HEK293 (cell line): ENCODE measurements around the gene DNAJB14.

Experiments used
- CTCF ChIA-PET: fragments of 350-600 bp; formaldehyde crosslinking; extraction: SDS; loops from one replicate; lab custom pipeline; 2021; ENCODE audit warnings: antibody characterized with exemption; lab: Yijun Ruan, JAX
- POLR2A ChIA-PET: fragments of 300-600 bp; formaldehyde crosslinking; extraction: SDS; loops from one replicate; lab custom pipeline; 2020; ENCODE audit warnings: antibody characterized with exemption, inconsistent platforms; lab: Yijun Ruan, JAX
- H3K27ac ChIP-seq: fragments of 200-500 bp; sonication (Bioruptor generic); 2 replicates; pipeline ENCODE4 v1.5.1; 2014; ENCODE audit warnings: low read depth, low read length, control low read depth, inconsistent platforms; ENCODE audit errors: extremely low read depth
- H3K36me3 ChIP-seq, 2 experiments: fragments of 200-500 bp in 1 of 2; sonication (Bioruptor generic) in 1 of 2; 1 replicate in 1 of 2; 2 replicates in 1 of 2; pipeline ENCODE4 v1.5.1; 2014 to 2017; ENCODE audit warnings: inconsistent platforms in 2 of 2, low read length in 2 of 2; ENCODE audit not compliant: control insufficient read depth in 2 of 2, insufficient read depth in 1 of 2
- H3K4me1 ChIP-seq: fragments of 200-500 bp; sonication (Bioruptor generic); 2 replicates; pipeline ENCODE4 v1.5.1; 2014; ENCODE audit warnings: mild to moderate bottlenecking, low read length, inconsistent platforms; ENCODE audit not compliant: control insufficient read depth, insufficient read depth
- H3K4me3 ChIP-seq: 2 replicates; pipeline ENCODE4 v1.5.1; 2011; ENCODE audit warnings: low read depth, mild to moderate bottlenecking, control low read depth, low read length, moderate library complexity
- H3K9me3 ChIP-seq: fragments of 200-500 bp; sonication (Bioruptor generic); 2 replicates; pipeline ENCODE4 v1.5.1; 2014; ENCODE audit warnings: low read depth, low read length, inconsistent platforms; ENCODE audit not compliant: control insufficient read depth, insufficient read depth
- BCL11B ChIP-seq: fragments of 450-650 bp; formaldehyde crosslinking; IDR thresholded peaks from 2 replicates; pipeline ENCODE4 v1.5.1; 2016; ENCODE audit warnings: low read depth, missing biosample characterization, missing genetic modification characterization
- GLI4 ChIP-seq: fragments of 450-650 bp; formaldehyde crosslinking; IDR thresholded peaks from 2 replicates; pipeline ENCODE4 v1.5.1; 2016; ENCODE audit warnings: missing biosample characterization, missing genetic modification characterization
- KLF16 ChIP-seq: fragments of 450-650 bp; formaldehyde crosslinking; IDR thresholded peaks from 2 replicates; pipeline ENCODE4 v1.5.1; 2017; ENCODE audit warnings: missing biosample characterization, missing genetic modification characterization
- SCRT2 ChIP-seq: fragments of 450-650 bp; formaldehyde crosslinking; IDR thresholded peaks from 2 replicates; pipeline ENCODE4 v1.5.1; 2016; ENCODE audit warnings: missing biosample characterization, missing genetic modification characterization
- SETDB1 ChIP-seq: IDR thresholded peaks from one replicate; pipeline ENCODE4 v1.6.1; 2017; ENCODE audit warnings: mild to moderate bottlenecking, low read length, moderate library complexity, mixed read lengths; ENCODE audit not compliant: insufficient read length
- YY2 ChIP-seq: fragments of 450-650 bp; formaldehyde crosslinking; IDR thresholded peaks from 2 replicates; pipeline ENCODE4 v1.5.1; 2016; ENCODE audit warnings: missing biosample characterization, missing genetic modification characterization
- ZBTB6 ChIP-seq: fragments of 450-650 bp; formaldehyde crosslinking; IDR thresholded peaks from 2 replicates; pipeline ENCODE4 v1.5.1; 2017; ENCODE audit warnings: missing biosample characterization, missing genetic modification characterization
- ZNF132 ChIP-seq: fragments of 450-650 bp; formaldehyde crosslinking; IDR thresholded peaks from 2 replicates; pipeline ENCODE4 v1.5.1; 2017; ENCODE audit warnings: missing biosample characterization, missing genetic modification characterization, borderline replicate concordance
- ZNF148 ChIP-seq: fragments of 450-650 bp; formaldehyde crosslinking; IDR thresholded peaks from 2 replicates; pipeline ENCODE4 v1.5.0; 2017; ENCODE audit warnings: missing biosample characterization, missing genetic modification characterization, borderline replicate concordance
- ZNF16 ChIP-seq: fragments of 450-650 bp; formaldehyde crosslinking; IDR thresholded peaks from 2 replicates; pipeline ENCODE4 v1.5.1; 2016; ENCODE audit warnings: low read depth, missing biosample characterization, missing genetic modification characterization
- ZNF174 ChIP-seq: fragments of 450-650 bp; formaldehyde crosslinking; IDR thresholded peaks from 2 replicates; pipeline ENCODE4 v1.5.0; 2017; ENCODE audit warnings: missing biosample characterization, mild to moderate bottlenecking, missing genetic modification characterization
- ZNF473 ChIP-seq: fragments of 450-650 bp; formaldehyde crosslinking; IDR thresholded peaks from 2 replicates; pipeline ENCODE4 v1.5.1; 2017; ENCODE audit warnings: missing biosample characterization, missing genetic modification characterization
- ZNF596 ChIP-seq: fragments of 450-650 bp; IDR thresholded peaks from 2 replicates; pipeline ENCODE4 v1.5.0; 2018; ENCODE audit warnings: missing biosample characterization, mild to moderate bottlenecking, missing genetic modification characterization, moderate library complexity
- ZNF701 ChIP-seq: fragments of 450-650 bp; formaldehyde crosslinking; IDR thresholded peaks from 2 replicates; pipeline ENCODE4 v1.5.1; 2016; ENCODE audit warnings: missing biosample characterization, missing genetic modification characterization
- ZSCAN18 ChIP-seq: fragments of 450-650 bp; formaldehyde crosslinking; IDR thresholded peaks from 2 replicates; pipeline ENCODE4 v1.5.1; 2016; ENCODE audit warnings: missing biosample characterization, missing genetic modification characterization
- TF ChIP-seq, protein P1 (sequence below): fragments of 450-650 bp; formaldehyde crosslinking; optimal IDR thresholded peaks from 2 replicates; pipeline ENCODE3; 2016; ENCODE audit warnings: missing biosample characterization, mild to moderate bottlenecking, missing genetic modification characterization

The DNAJB14 gene

GRCh38 chr4:99918656-99919055 lies 27.8 kb downstream of the DNAJB14 start:
- Histone ChIP-seq H3K36me3 (peaks cover 0 to 45% of the 10 kb centered on the region in 2 experiments; a peak in 1 of 3 replicates), H3K4me1 (no peaks in the 10 kb centered on the region), H3K9me3 (no peaks in the 10 kb centered on the region), H3K4me3 (no peak overlapping the region), H3K27ac (no peak overlapping the region)
- TF ChIP-seq ZNF701 (tag by site-specific recombination): no peak
- TF ChIP-seq YY2: no peak
- TF ChIP-seq, protein P1, sequence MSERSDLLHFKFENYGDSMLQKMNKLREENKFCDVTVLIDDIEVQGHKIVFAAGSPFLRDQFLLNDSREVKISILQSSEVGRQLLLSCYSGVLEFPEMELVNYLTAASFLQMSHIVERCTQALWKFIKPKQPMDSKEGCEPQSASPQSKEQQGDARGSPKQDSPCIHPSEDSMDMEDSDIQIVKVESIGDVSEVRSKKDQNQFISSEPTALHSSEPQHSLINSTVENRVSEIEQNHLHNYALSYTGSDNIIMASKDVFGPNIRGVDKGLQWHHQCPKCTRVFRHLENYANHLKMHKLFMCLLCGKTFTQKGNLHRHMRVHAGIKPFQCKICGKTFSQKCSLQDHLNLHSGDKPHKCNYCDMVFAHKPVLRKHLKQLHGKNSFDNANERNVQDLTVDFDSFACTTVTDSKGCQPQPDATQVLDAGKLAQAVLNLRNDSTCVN (tag by site-specific recombination): no peak
- no peak for TF ChIP-seq ZNF473 (tag by site-specific recombination)
- TF ChIP-seq, all 188 proteins: peak for 0
- POLR2A ChIA-PET: no interaction called here
- CTCF ChIA-PET: no interaction called here

GRCh38 chr4:99917575-99917974 lies 28.8 kb downstream of the DNAJB14 start:
- CTCF ChIA-PET: no interaction called here
- Histone ChIP-seq H3K4me1 (no peaks in the 10 kb centered on the region), H3K9me3 (no peaks in the 10 kb centered on the region), H3K36me3 (peaks cover 0 to 41% of the 10 kb centered on the region in 2 experiments; a peak in 1 of 3 replicates), H3K4me3 (no peak overlapping the region), H3K27ac (no peak overlapping the region)
- TF ChIP-seq SETDB1 (peak; percentile 70), ZBTB6 (tag by site-specific recombination) (no peak)
- POLR2A ChIA-PET: no interaction called here

DNA sequence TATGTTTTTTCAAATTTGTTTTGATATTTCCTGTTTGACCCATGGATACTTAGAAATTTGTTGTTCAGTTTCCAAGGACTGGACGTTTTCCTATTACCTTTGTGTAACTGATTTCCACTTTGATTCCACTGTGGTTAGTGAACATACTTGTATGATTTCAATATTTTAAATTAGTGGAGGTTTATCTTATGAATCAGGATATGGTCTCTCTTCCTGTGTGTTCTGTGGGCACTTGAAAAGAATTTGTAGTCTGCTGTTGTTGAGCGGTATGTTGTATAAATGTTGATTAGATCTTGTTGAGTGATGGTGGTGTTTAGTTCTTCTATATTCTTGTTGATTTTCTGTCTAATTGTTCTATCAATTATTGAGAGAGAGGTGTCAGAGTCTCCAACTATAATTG lies 31.0 kb downstream of the DNAJB14 start:
- no peaks in the 10 kb centered on the region for H3K4me1 ChIP-seq
- no peaks in the 10 kb centered on the region for H3K9me3 ChIP-seq
- no peak overlapping the region for H3K4me3 ChIP-seq
- TF ChIP-seq BCL11B (tag by site-specific recombination): no peak
- no peak for TF ChIP-seq KLF16 (tag by site-specific recombination)
- no peak for TF ChIP-seq ZNF148
- TF ChIP-seq, all 188 proteins: peak for 0
- H3K36me3 ChIP-seq: peaks cover 0 to 31% of the 10 kb centered on the region in 2 experiments; a peak in 1 of 3 replicates
- no peak overlapping the region for H3K27ac ChIP-seq
- CTCF ChIA-PET: no interaction called here
- POLR2A ChIA-PET: no interaction called here

DNA sequence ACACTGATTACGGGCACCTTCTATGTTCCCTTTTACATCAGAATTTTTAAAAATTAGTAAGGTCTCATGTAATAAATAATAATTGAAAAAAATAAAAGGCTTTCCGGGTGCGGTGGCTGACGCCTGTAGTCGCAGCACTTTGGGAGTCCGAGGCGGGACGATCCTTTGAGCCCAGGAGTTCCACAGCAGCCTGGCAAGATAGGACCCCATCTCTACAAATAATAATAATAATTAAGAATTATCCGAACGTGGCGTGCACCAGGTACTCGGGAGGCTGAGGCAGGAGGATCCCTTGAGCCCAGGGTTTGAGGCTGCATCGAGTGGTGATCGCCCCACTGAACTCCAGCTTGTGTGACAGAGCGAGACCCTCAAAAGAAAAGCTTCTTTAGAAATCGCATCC lies 51.4 kb downstream of the DNAJB14 start:
- CTCF ChIA-PET: no interaction called here
- POLR2A ChIA-PET: interaction anchor here (1.0 to 1.8 kb wide), 4 partner anchors 47 to 55 kb away, joined by 4 to 9 read pairs (median 6); partner anchors contain the start of genes DNAJB14 and H2AZ1
- H3K4me3 ChIP-seq: no peak overlapping the region
- H3K9me3 ChIP-seq: no peaks in the 10 kb centered on the region
- H3K27ac ChIP-seq: no peak overlapping the region
- H3K4me1 ChIP-seq: no peaks in the 10 kb centered on the region
- H3K36me3 ChIP-seq: peaks cover 0 to 17% of the 10 kb centered on the region in 2 experiments; a peak in 1 of 3 replicates
- TF ChIP-seq SCRT2 (tag by site-specific recombination) (no peak), ZNF701 (tag by site-specific recombination) (no peak), ZNF596 (tag by site-specific recombination) (no peak), ZNF174 (tag by site-specific recombination) (no peak), ZNF16 (no peak), ZNF132 (no peak), ZSCAN18 (no peak), GLI4 (tag by site-specific recombination) (no peak)
